T-helper 2 cell treated with Interferon-gamma antibody and Interleukin-4, amounts not matched to agents 5 μg/mL and 100 μg/mL, for 36 hours (primary cell): ENCODE results near the gene C15orf40.
"Not testable (repeated sequence)": the region's sequence is repeated elsewhere in the genome, so short reads cannot be mapped to it uniquely, and the experiment has no call there.

Experiments
- DNase-seq: peaks from one replicate; pipeline ENCODE4 v3.0.0; 2021; ENCODE audit warnings: low spot score
- H3K27ac Mint-ChIP-seq: one replicate; pipeline ENCODE4 v1.8.0; 2021; ENCODE audit warnings: mild to moderate bottlenecking, mixed read lengths
- H3K27me3 Mint-ChIP-seq: one replicate; pipeline ENCODE4 v1.8.0; 2021; ENCODE audit warnings: low read depth, mixed read lengths
- H3K36me3 Mint-ChIP-seq: one replicate; pipeline ENCODE4 v1.8.0; 2021; ENCODE audit warnings: low read depth, mixed read lengths
- H3K4me1 Mint-ChIP-seq: one replicate; pipeline ENCODE4 v1.8.0; 2021; ENCODE audit warnings: low read depth, mixed read lengths
- H3K4me3 Mint-ChIP-seq: one replicate; pipeline ENCODE4 v1.8.0; 2022; ENCODE audit warnings: mild to moderate bottlenecking, moderate library complexity, mixed read lengths
- H3K9me3 Mint-ChIP-seq: one replicate; pipeline ENCODE4 v1.8.0; 2021; ENCODE audit warnings: mixed read lengths

The C15orf40 gene

GRCh38 chr15:83011271-83012075, at the start of gene C15orf40:
TSS of gene C15orf40 (minus strand) at chr15:83011639. CDS start at chr15:83011607, 32 bp downstream.
- DNase-seq, result peak; percentile 89
- no peaks in the 10 kb centered on the region for H3K9me3 Mint-ChIP-seq
- H3K4me3 Mint-ChIP-seq, result peak within 1 kb of the TSS; percentile 92
- H3K4me1 Mint-ChIP-seq, result peaks cover 32% of the 10 kb centered on the region
- no peaks in the 10 kb centered on the region for H3K27me3 Mint-ChIP-seq
- H3K36me3 Mint-ChIP-seq, result peaks cover 20% of the 10 kb centered on the region
- peak within 1 kb of the TSS; percentile 96 for H3K27ac Mint-ChIP-seq

GRCh38 chr15:83057696-83058376, 46.4 kb upstream of the C15orf40 start:
- DNase-seq, result no peak
- Mint-ChIP-seq H3K4me3 (no peak overlapping the region), H3K4me1 (peaks cover 9% of the 10 kb centered on the region), H3K27me3 (no peaks in the 10 kb centered on the region), H3K36me3 (peaks cover 22% of the 10 kb centered on the region), H3K9me3 (no peaks in the 10 kb centered on the region), H3K27ac (no peak overlapping the region)

GRCh38 chr15:83057002-83057401, 45.6 kb upstream of the C15orf40 start:
- H3K36me3 Mint-ChIP-seq, result peaks cover 23% of the 10 kb centered on the region
- H3K27me3 Mint-ChIP-seq, result no peaks in the 10 kb centered on the region
- peaks cover 9% of the 10 kb centered on the region for H3K4me1 Mint-ChIP-seq
- no peak overlapping the region for H3K4me3 Mint-ChIP-seq
- no peaks in the 10 kb centered on the region for H3K9me3 Mint-ChIP-seq
- DNase-seq, result no peak
- no peak overlapping the region for H3K27ac Mint-ChIP-seq

- DNase-seq, result no peak
- Mint-ChIP-seq H3K36me3 (peaks cover 33% of the 10 kb centered on the region), H3K4me3 (no peak overlapping the region), H3K27ac (no peak overlapping the region), H3K27me3 (no peaks in the 10 kb centered on the region), H3K4me1 (peaks cover 8% of the 10 kb centered on the region), H3K9me3 (no peaks in the 10 kb centered on the region)
Measured at GRCh38 chr15:83053151-83053550, 41.7 kb upstream of the C15orf40 start.

GRCh38 chr15:83046558-83047127, 35.2 kb upstream of the C15orf40 start:
- no peak overlapping the region for H3K4me3 Mint-ChIP-seq
- H3K9me3 Mint-ChIP-seq, result no peaks in the 10 kb centered on the region
- no peak overlapping the region for H3K27ac Mint-ChIP-seq
- no peaks in the 10 kb centered on the region for H3K27me3 Mint-ChIP-seq
- H3K4me1 Mint-ChIP-seq, result peaks cover 2% of the 10 kb centered on the region
- no peak for DNase-seq
- peaks cover 52% of the 10 kb centered on the region for H3K36me3 Mint-ChIP-seq

- no peaks in the 10 kb centered on the region for H3K27me3 Mint-ChIP-seq
- H3K36me3 Mint-ChIP-seq, result peaks cover 69% of the 10 kb centered on the region
- no peak for DNase-seq
- no peak overlapping the region for H3K27ac Mint-ChIP-seq
- peaks cover 3% of the 10 kb centered on the region for H3K4me1 Mint-ChIP-seq
- no peak overlapping the region for H3K4me3 Mint-ChIP-seq
- no peaks in the 10 kb centered on the region for H3K9me3 Mint-ChIP-seq
Measured at GRCh38 chr15:83044156-83044555, 32.7 kb upstream of the C15orf40 start.

- Mint-ChIP-seq H3K4me3 (no peak overlapping the region), H3K9me3 (peaks cover 10% of the 10 kb centered on the region), H3K27me3 (no peaks in the 10 kb centered on the region), H3K4me1 (peaks cover 19% of the 10 kb centered on the region), H3K27ac (no peak overlapping the region), H3K36me3 (peaks cover 76% of the 10 kb centered on the region)
- DNase-seq, result no peak
Measured at GRCh38 chr15:83039206-83039605, 27.8 kb upstream of the C15orf40 start.

- Mint-ChIP-seq H3K27ac (no peak overlapping the region), H3K9me3 (peaks cover 18% of the 10 kb centered on the region), H3K4me1 (peaks cover 19% of the 10 kb centered on the region), H3K4me3 (no peak overlapping the region), H3K36me3 (peaks cover 74% of the 10 kb centered on the region), H3K27me3 (no peaks in the 10 kb centered on the region)
- DNase-seq, result no peak
Measured at GRCh38 chr15:83036253-83036652, 24.8 kb upstream of the C15orf40 start.

- peaks cover 54% of the 10 kb centered on the region for H3K36me3 Mint-ChIP-seq
- H3K4me1 Mint-ChIP-seq, DNase-seq, H3K27me3 Mint-ChIP-seq, H3K4me3 Mint-ChIP-seq, H3K27ac Mint-ChIP-seq: not testable (repeated sequence)
- H3K9me3 Mint-ChIP-seq, result peaks cover 16% of the 10 kb centered on the region
Measured at GRCh38 chr15:83031234-83031633, 19.8 kb upstream of the C15orf40 start.

- H3K36me3 Mint-ChIP-seq, result peaks cover 46% of the 10 kb centered on the region
- H3K4me1 Mint-ChIP-seq, result peaks cover 2% of the 10 kb centered on the region
- H3K27me3 Mint-ChIP-seq, result no peaks in the 10 kb centered on the region
- no peak for DNase-seq
- no peak overlapping the region for H3K27ac Mint-ChIP-seq
- no peak overlapping the region for H3K4me3 Mint-ChIP-seq
- peaks cover 10% of the 10 kb centered on the region for H3K9me3 Mint-ChIP-seq
Measured at GRCh38 chr15:83030021-83030420, 18.6 kb upstream of the C15orf40 start.

GRCh38 chr15:83018436-83018835, 7.0 kb upstream of the C15orf40 start:
- H3K36me3 Mint-ChIP-seq, result peaks cover 23% of the 10 kb centered on the region
- DNase-seq, result no peak
- peaks cover 7% of the 10 kb centered on the region for H3K4me1 Mint-ChIP-seq

GRCh38 chr15:83016906-83017305, 5.5 kb upstream of the C15orf40 start:
- Mint-ChIP-seq H3K27ac (no peak overlapping the region), H3K27me3 (no peaks in the 10 kb centered on the region), H3K4me3 (no peak overlapping the region), H3K36me3 (peaks cover 26% of the 10 kb centered on the region), H3K4me1 (peaks cover 18% of the 10 kb centered on the region), H3K9me3 (no peaks in the 10 kb centered on the region)
- no peak for DNase-seq

More at GRCh38 chr15:83018436-83018835, 7.0 kb upstream of the C15orf40 start:
- H3K9me3 Mint-ChIP-seq, result no peaks in the 10 kb centered on the region
- no peak overlapping the region for H3K27ac Mint-ChIP-seq
- H3K27me3 Mint-ChIP-seq, result no peaks in the 10 kb centered on the region
- H3K4me3 Mint-ChIP-seq, result no peak overlapping the region

GRCh38 chr15:83015361-83015760, 3.9 kb upstream of the C15orf40 start:
- Mint-ChIP-seq H3K4me3 (no peak overlapping the region), H3K4me1 (peaks cover 25% of the 10 kb centered on the region), H3K36me3 (peaks cover 24% of the 10 kb centered on the region), H3K27ac (no peak overlapping the region), H3K9me3 (no peaks in the 10 kb centered on the region), H3K27me3 (no peaks in the 10 kb centered on the region)
- no peak for DNase-seq

- Mint-ChIP-seq H3K36me3 (peaks cover 24% of the 10 kb centered on the region), H3K27ac (peak overlapping the region; percentile 37), H3K4me1 (peaks cover 30% of the 10 kb centered on the region), H3K27me3 (no peaks in the 10 kb centered on the region), H3K4me3 (no peak overlapping the region), H3K9me3 (no peaks in the 10 kb centered on the region)
- no peak for DNase-seq
Measured at GRCh38 chr15:83014205-83014653, 2.8 kb upstream of the C15orf40 start.
